ENCODE results near the gene FAM83C.

GRCh38 chr20:35271904-35272303 is 20.3 kb downstream of the FAM83C start:
- TF ChIP-seq YY1 (IDR thresholded peaks at IDR 0.05; ENCODE audit: borderline replicate concordance in 1 of 3, control insufficient read depth in 1 of 3, extremely low read depth in 1 of 3, insufficient read depth in 3 of 3, insufficient read length in 1 of 3, insufficient replicate concordance in 2 of 3, low read depth in 1 of 3, low read length in 2 of 3) (no peak), CCAR2 (IDR thresholded peaks at IDR 0.05; ENCODE audit: low read depth, low read length) (no peak), FOXK1 (CRISPR knock-in tag; IDR thresholded peaks at IDR 0.05; ENCODE audit: borderline replicate concordance) (no peak)
